Activated naive CD8-positive, alpha-beta T cell treated with anti-CD3 and anti-CD28 coated beads, Interleukin-2, amount 50 U/mL, for 24 hours (primary cell): ENCODE data around the gene OXTR.

Experiments used
- ATAC-seq: fragments of 150-1000 bp; cut with Tn5 transposase; one replicate; pipeline ENCODE4 v1.10.0; 2021
- DNase-seq: peaks from one replicate; pipeline ENCODE4 v3.0.0; 2021
- H3K27ac Mint-ChIP-seq: one replicate; pipeline ENCODE4 v1.8.0; 2021; ENCODE audit warnings: mild to moderate bottlenecking, mixed read lengths
- H3K27me3 Mint-ChIP-seq: one replicate; pipeline ENCODE4 v1.8.0; 2021; ENCODE audit warnings: mixed read lengths
- H3K36me3 Mint-ChIP-seq: one replicate; pipeline ENCODE4 v1.8.0; 2021; ENCODE audit warnings: low read depth, mixed read lengths
- H3K4me1 Mint-ChIP-seq: one replicate; pipeline ENCODE4 v1.8.0; 2021; ENCODE audit warnings: mixed read lengths
- H3K4me3 Mint-ChIP-seq: one replicate; pipeline ENCODE4 v1.8.0; 2021; ENCODE audit warnings: mild to moderate bottlenecking, moderate library complexity, mixed read lengths
- H3K9me3 Mint-ChIP-seq: one replicate; pipeline ENCODE4 v1.8.0; 2021; ENCODE audit warnings: mixed read lengths

The OXTR gene

GRCh38 chr3:8777201-8777977 lies 8.0 kb upstream of the OXTR start:
- Mint-ChIP-seq H3K27me3 (peaks cover 8% of the 10 kb centered on the region), H3K4me3 (no peak overlapping the region), H3K9me3 (no peaks in the 10 kb centered on the region)

GRCh38 chr3:8776406-8776805 lies 7.0 kb upstream of the OXTR start:
- no peak for ATAC-seq
- no peak for DNase-seq
- H3K27ac Mint-ChIP-seq = no peak overlapping the region
- H3K4me1 Mint-ChIP-seq = no peaks in the 10 kb centered on the region
- no peaks in the 10 kb centered on the region for H3K9me3 Mint-ChIP-seq
- peaks cover 8% of the 10 kb centered on the region for H3K27me3 Mint-ChIP-seq
- no peaks in the 10 kb centered on the region for H3K36me3 Mint-ChIP-seq
- H3K4me3 Mint-ChIP-seq = no peak overlapping the region

More at GRCh38 chr3:8777201-8777977, 8.0 kb upstream of the OXTR start:
- no peak for ATAC-seq
- Mint-ChIP-seq H3K36me3 (no peaks in the 10 kb centered on the region), H3K4me1 (no peaks in the 10 kb centered on the region), H3K27ac (no peak overlapping the region)
- DNase-seq = no peak

- Mint-ChIP-seq H3K4me1 (no peaks in the 10 kb centered on the region), H3K36me3 (no peaks in the 10 kb centered on the region), H3K27ac (no peak overlapping the region), H3K9me3 (no peaks in the 10 kb centered on the region), H3K4me3 (no peak overlapping the region), H3K27me3 (peaks cover 13% of the 10 kb centered on the region)
- ATAC-seq = no peak
- no peak for DNase-seq
These were observed 6.2 kb upstream of the OXTR start for GRCh38 chr3:8775602-8776001.

- H3K27ac Mint-ChIP-seq = no peak overlapping the region
- H3K4me1 Mint-ChIP-seq = no peaks in the 10 kb centered on the region
- DNase-seq (no peak), ATAC-seq (no peak)
- H3K36me3 Mint-ChIP-seq = no peaks in the 10 kb centered on the region
- H3K27me3 Mint-ChIP-seq = peaks cover 17% of the 10 kb centered on the region
- H3K9me3 Mint-ChIP-seq = no peaks in the 10 kb centered on the region
- no peak overlapping the region for H3K4me3 Mint-ChIP-seq
These were observed 5.8 kb upstream of the OXTR start for GRCh38 chr3:8775181-8775580.

- peaks cover 6% of the 10 kb centered on the region for H3K4me1 Mint-ChIP-seq
- H3K9me3 Mint-ChIP-seq = no peaks in the 10 kb centered on the region
- no peaks in the 10 kb centered on the region for H3K36me3 Mint-ChIP-seq
- DNase-seq = no peak
- no peak for ATAC-seq
- H3K4me3 Mint-ChIP-seq = no peak overlapping the region
- peaks cover 29% of the 10 kb centered on the region for H3K27me3 Mint-ChIP-seq
- H3K27ac Mint-ChIP-seq = no peak overlapping the region
These were observed 4.6 kb upstream of the OXTR start for GRCh38 chr3:8773941-8774542.

GRCh38 chr3:8768364-8769087 lies 887 bp downstream of the OXTR start:
- Mint-ChIP-seq H3K9me3 (no peaks in the 10 kb centered on the region), H3K36me3 (no peaks in the 10 kb centered on the region), H3K27me3 (peaks cover 38% of the 10 kb centered on the region), H3K4me3 (peak overlapping the region; percentile 18), H3K4me1 (peaks cover 14% of the 10 kb centered on the region), H3K27ac (no peak overlapping the region)
- peak; percentile 8 for DNase-seq
- no peak for ATAC-seq

GRCh38 chr3:8767667-8768363 lies 1.6 kb downstream of the OXTR start:
- H3K36me3 Mint-ChIP-seq = no peaks in the 10 kb centered on the region
- no peak for ATAC-seq
- peak; percentile 9 for DNase-seq
- no peak overlapping the region for H3K27ac Mint-ChIP-seq
- H3K27me3 Mint-ChIP-seq = peaks cover 38% of the 10 kb centered on the region
- peaks cover 14% of the 10 kb centered on the region for H3K4me1 Mint-ChIP-seq
- no peaks in the 10 kb centered on the region for H3K9me3 Mint-ChIP-seq
- H3K4me3 Mint-ChIP-seq = no peak overlapping the region

- DNase-seq (no peak), ATAC-seq (no peak)
- Mint-ChIP-seq H3K4me3 (no peak overlapping the region), H3K4me1 (peaks cover 14% of the 10 kb centered on the region), H3K9me3 (no peaks in the 10 kb centered on the region), H3K27ac (no peak overlapping the region), H3K36me3 (no peaks in the 10 kb centered on the region), H3K27me3 (peaks cover 38% of the 10 kb centered on the region)
These were observed 2.2 kb downstream of the OXTR start for GRCh38 chr3:8767256-8767666.

- H3K27me3 Mint-ChIP-seq = peaks cover 36% of the 10 kb centered on the region
These were observed 3.3 kb downstream of the OXTR start for GRCh38 chr3:8766148-8766547.

GRCh38 chr3:8765528-8765927 lies 3.9 kb downstream of the OXTR start:
- no peak for DNase-seq
- H3K27ac Mint-ChIP-seq = no peak overlapping the region
- H3K27me3 Mint-ChIP-seq = peaks cover 32% of the 10 kb centered on the region
- no peak for ATAC-seq
- no peak overlapping the region for H3K4me3 Mint-ChIP-seq
- H3K4me1 Mint-ChIP-seq = peaks cover 14% of the 10 kb centered on the region
- H3K9me3 Mint-ChIP-seq = no peaks in the 10 kb centered on the region
- H3K36me3 Mint-ChIP-seq = no peaks in the 10 kb centered on the region

More at GRCh38 chr3:8766148-8766547, 3.3 kb downstream of the OXTR start:
- peaks cover 14% of the 10 kb centered on the region for H3K4me1 Mint-ChIP-seq
- H3K9me3 Mint-ChIP-seq = no peaks in the 10 kb centered on the region
- no peak for DNase-seq
- H3K36me3 Mint-ChIP-seq = no peaks in the 10 kb centered on the region
- ATAC-seq = no peak
- no peak overlapping the region for H3K4me3 Mint-ChIP-seq
- no peak overlapping the region for H3K27ac Mint-ChIP-seq

- peaks cover 12% of the 10 kb centered on the region for H3K4me1 Mint-ChIP-seq
- no peaks in the 10 kb centered on the region for H3K9me3 Mint-ChIP-seq
- no peak overlapping the region for H3K27ac Mint-ChIP-seq
- no peak overlapping the region for H3K4me3 Mint-ChIP-seq
- DNase-seq = no peak
- H3K36me3 Mint-ChIP-seq = no peaks in the 10 kb centered on the region
- peaks cover 22% of the 10 kb centered on the region for H3K27me3 Mint-ChIP-seq
- ATAC-seq = no peak
These were observed 4.9 kb downstream of the OXTR start for GRCh38 chr3:8764528-8764927.

- H3K36me3 Mint-ChIP-seq = no peaks in the 10 kb centered on the region
- H3K4me3 Mint-ChIP-seq = no peak overlapping the region
- H3K9me3 Mint-ChIP-seq = no peaks in the 10 kb centered on the region
- peaks cover 8% of the 10 kb centered on the region for H3K27me3 Mint-ChIP-seq
- ATAC-seq = no peak
- H3K27ac Mint-ChIP-seq = no peak overlapping the region
- DNase-seq = no peak
- H3K4me1 Mint-ChIP-seq = no peaks in the 10 kb centered on the region
These were observed 6.6 kb downstream of the OXTR start for GRCh38 chr3:8762607-8763377.

GRCh38 chr3:8761866-8762265 lies 7.5 kb downstream of the OXTR start:
- ATAC-seq (no peak), DNase-seq (no peak)
- Mint-ChIP-seq H3K27ac (no peak overlapping the region), H3K4me1 (no peaks in the 10 kb centered on the region), H3K9me3 (no peaks in the 10 kb centered on the region), H3K36me3 (no peaks in the 10 kb centered on the region), H3K27me3 (peaks cover 3% of the 10 kb centered on the region), H3K4me3 (no peak overlapping the region)

- H3K27ac Mint-ChIP-seq = no peak overlapping the region
- H3K4me1 Mint-ChIP-seq = no peaks in the 10 kb centered on the region
- H3K9me3 Mint-ChIP-seq = no peaks in the 10 kb centered on the region
- no peak overlapping the region for H3K4me3 Mint-ChIP-seq
- no peaks in the 10 kb centered on the region for H3K27me3 Mint-ChIP-seq
- no peak for DNase-seq
- no peaks in the 10 kb centered on the region for H3K36me3 Mint-ChIP-seq
- no peak for ATAC-seq
These were observed 8.9 kb downstream of the OXTR start for GRCh38 chr3:8760506-8760905.
